Measurements from ENCODE around the gene TSG101. TPM values are rescaled to one million over a fixed set of nuclear protein-coding genes. Genes with fewer than 3 reads are reported as not detected.

TSG101 gene
- total RNA-seq = 10 to 100 TPM; 41.1 to 53.1 TPM
- polyA plus RNA-seq = 10 to 100 TPM; 29.7 to 34.6 TPM

GRCh38 chr11:18526521-18527296 is at the start of gene TSG101:
TSG101 (minus strand) TSS chr11:18526942; CDS start chr11:18526816, 126 bp downstream.
- under 1% methylated on average over 57 of the region's 57 CpGs for WGBS
- no peaks in the 10 kb centered on the region for H3K27me3 ChIP-seq (ENCODE audit: control insufficient read depth in 4 of 4, insufficient read depth in 4 of 4, low read length in 3 of 4)
- peak; percentile 95 for DNase-seq (ENCODE audit: low spot score)
- peak within 1 kb of the TSS; percentile 87 to 94 for H3K27ac ChIP-seq (ENCODE audit: low read depth in 1 of 2, low read length in 2 of 2)
- no peaks in the 10 kb centered on the region for H3K36me3 ChIP-seq (ENCODE audit: control insufficient read depth in 4 of 4, insufficient read depth in 3 of 4, low read depth in 1 of 4, low read length in 3 of 4)
- H3K4me1 ChIP-seq (ENCODE audit: control insufficient read depth in 4 of 4, insufficient read depth in 4 of 4, low read length in 3 of 4) = peaks cover 2 to 22% (median 17%) of the 10 kb centered on the region in 4 donors
- H3K4me3 ChIP-seq (ENCODE audit: low read depth in 1 of 3, low read length in 3 of 3) = peak within 1 kb of the TSS; percentile 90 to 99 (median 92)
- TF ChIP-seq TAF1 (conservative IDR thresholded peaks at IDR 0.05) (peak; percentile 42), HNF4A (conservative IDR thresholded peaks at IDR 0.05) (no peak), YY1 (IDR thresholded peaks at IDR 0.05) (peak; percentile 63), ATF3 (IDR thresholded peaks at IDR 0.05) (peak; percentile 13), RXRA (IDR thresholded peaks at IDR 0.05) (peak; percentile 90 to 99), ZBTB33 (IDR thresholded peaks at IDR 0.05) (no peak), FOXA2 (IDR thresholded peaks at IDR 0.05) (peak; percentile 9), MAX (IDR thresholded peaks at IDR 0.05) (peak; percentile 77), EGR1 (IDR thresholded peaks at IDR 0.05; ENCODE audit: low read depth in 2 of 2) (peak; percentile 50 to 52), GABPA (IDR thresholded peaks at IDR 0.05 in 1 of 2, conservative IDR thresholded peaks at IDR 0.05 in 1 of 2) (peak; percentile 98 to 100), FOXA1 (IDR thresholded peaks at IDR 0.05) (peak; percentile 3), SP1 (IDR thresholded peaks at IDR 0.05) (peak; percentile 49), HNF4G (IDR thresholded peaks at IDR 0.05) (no peak)
- H3K9me3 ChIP-seq (ENCODE audit: control insufficient read depth in 4 of 4, low read length in 3 of 4) = no peaks in the 10 kb centered on the region
- peak within 1 kb of the TSS; percentile 96 to 97 for H3K9ac ChIP-seq (ENCODE audit: low read depth in 1 of 2, low read length in 2 of 2)

- Histone ChIP-seq H3K36me3 (ENCODE audit: control insufficient read depth in 4 of 4, insufficient read depth in 3 of 4, low read depth in 1 of 4, low read length in 3 of 4) (peaks cover 0 to 16% (median 9%) of the 10 kb centered on the region in 4 donors), H3K27ac (ENCODE audit: low read depth in 1 of 2, low read length in 2 of 2) (no peak overlapping the region), H3K4me1 (ENCODE audit: control insufficient read depth in 4 of 4, insufficient read depth in 4 of 4, low read length in 3 of 4) (no peaks in the 10 kb centered on the region), H3K27me3 (ENCODE audit: control insufficient read depth in 4 of 4, insufficient read depth in 4 of 4, low read length in 3 of 4) (no peaks in the 10 kb centered on the region), H3K9me3 (ENCODE audit: control insufficient read depth in 4 of 4, low read length in 3 of 4) (no peaks in the 10 kb centered on the region), H3K9ac (ENCODE audit: low read depth in 1 of 2, low read length in 2 of 2) (no peak overlapping the region), H3K4me3 (ENCODE audit: low read depth in 1 of 3, low read length in 3 of 3) (no peak overlapping the region)
- 31% methylated on average over 1 of the region's 1 CpG for WGBS
- TF ChIP-seq TAF1 (conservative IDR thresholded peaks at IDR 0.05) (no peak), YY1 (IDR thresholded peaks at IDR 0.05) (no peak), HNF4G (IDR thresholded peaks at IDR 0.05) (no peak), NR2F2 (IDR thresholded peaks at IDR 0.05) (no peak), RXRA (IDR thresholded peaks at IDR 0.05) (no peak), RAD21 (IDR thresholded peaks at IDR 0.05) (no peak), ZBTB33 (IDR thresholded peaks at IDR 0.05) (no peak), EGR1 (IDR thresholded peaks at IDR 0.05; ENCODE audit: low read depth in 2 of 2) (no peak)
- TF ChIP-seq, protein P1, sequence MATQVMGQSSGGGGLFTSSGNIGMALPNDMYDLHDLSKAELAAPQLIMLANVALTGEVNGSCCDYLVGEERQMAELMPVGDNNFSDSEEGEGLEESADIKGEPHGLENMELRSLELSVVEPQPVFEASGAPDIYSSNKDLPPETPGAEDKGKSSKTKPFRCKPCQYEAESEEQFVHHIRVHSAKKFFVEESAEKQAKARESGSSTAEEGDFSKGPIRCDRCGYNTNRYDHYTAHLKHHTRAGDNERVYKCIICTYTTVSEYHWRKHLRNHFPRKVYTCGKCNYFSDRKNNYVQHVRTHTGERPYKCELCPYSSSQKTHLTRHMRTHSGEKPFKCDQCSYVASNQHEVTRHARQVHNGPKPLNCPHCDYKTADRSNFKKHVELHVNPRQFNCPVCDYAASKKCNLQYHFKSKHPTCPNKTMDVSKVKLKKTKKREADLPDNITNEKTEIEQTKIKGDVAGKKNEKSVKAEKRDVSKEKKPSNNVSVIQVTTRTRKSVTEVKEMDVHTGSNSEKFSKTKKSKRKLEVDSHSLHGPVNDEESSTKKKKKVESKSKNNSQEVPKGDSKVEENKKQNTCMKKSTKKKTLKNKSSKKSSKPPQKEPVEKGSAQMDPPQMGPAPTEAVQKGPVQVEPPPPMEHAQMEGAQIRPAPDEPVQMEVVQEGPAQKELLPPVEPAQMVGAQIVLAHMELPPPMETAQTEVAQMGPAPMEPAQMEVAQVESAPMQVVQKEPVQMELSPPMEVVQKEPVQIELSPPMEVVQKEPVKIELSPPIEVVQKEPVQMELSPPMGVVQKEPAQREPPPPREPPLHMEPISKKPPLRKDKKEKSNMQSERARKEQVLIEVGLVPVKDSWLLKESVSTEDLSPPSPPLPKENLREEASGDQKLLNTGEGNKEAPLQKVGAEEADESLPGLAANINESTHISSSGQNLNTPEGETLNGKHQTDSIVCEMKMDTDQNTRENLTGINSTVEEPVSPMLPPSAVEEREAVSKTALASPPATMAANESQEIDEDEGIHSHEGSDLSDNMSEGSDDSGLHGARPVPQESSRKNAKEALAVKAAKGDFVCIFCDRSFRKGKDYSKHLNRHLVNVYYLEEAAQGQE (IDR thresholded peaks at IDR 0.05) = no peak
- DNase-seq (ENCODE audit: low spot score) = no peak
Measured at GRCh38 chr11:18575361-18575760, 48.6 kb upstream of the TSG101 start.

Measured in liver (tissue), 9 donors.